H1 (cell line): Measurements from ENCODE around the gene ZCCHC9. TPM values are rescaled to one million over a fixed set of nuclear protein-coding genes. Genes with fewer than 3 reads are reported as not detected.

ENCODE experiments used
- CEBPB ChIP-seq: IDR thresholded peaks from 2 replicates; pipeline ENCODE4 v1.6.1; 2012; ENCODE audit warnings: low read depth, low read length
- CREB1 ChIP-seq: IDR thresholded peaks from 2 replicates; pipeline ENCODE4 v1.6.1; 2012; ENCODE audit warnings: inconsistent platforms
- CTBP2 ChIP-seq: IDR thresholded peaks from 2 replicates; pipeline ENCODE4 v1.7.0; 2011; ENCODE audit warnings: borderline replicate concordance, mild to moderate bottlenecking, moderate library complexity, mixed read lengths, low read length; ENCODE audit not compliant: insufficient read depth, insufficient read length
- EP300 ChIP-seq, 2 experiments: IDR thresholded peaks; 1 replicate in 1 of 2; 2 replicates in 1 of 2; pipeline ENCODE4 v1.6.1; 2011 to 2012; ENCODE audit warnings: low read depth in 2 of 2, low read length in 2 of 2, mild to moderate bottlenecking in 2 of 2, borderline replicate concordance in 1 of 2, inconsistent platforms in 1 of 2, moderate library complexity in 1 of 2
- SP1 ChIP-seq: IDR thresholded peaks from 2 replicates; pipeline ENCODE4 v1.6.1; 2011; ENCODE audit warnings: low read depth, low read length
- TEAD4 ChIP-seq: IDR thresholded peaks from 2 replicates; pipeline ENCODE4 v1.6.1; 2012; ENCODE audit warnings: low read depth, low read length, inconsistent platforms, mixed read lengths
- ZNF274 ChIP-seq: IDR thresholded peaks from 2 replicates; pipeline ENCODE4 v1.7.0; 2012; ENCODE audit warnings: low read length, borderline replicate concordance; ENCODE audit errors: extremely low read depth
- polyA plus RNA-seq, 7 experiments: library from polyadenylated mRNA; depleted of rRNA in 3 of 7; stranded (reverse) in 5 of 7; unstranded in 2 of 7; fragments of >200 nt in 5 of 7; fragments of 200-250 nt in 2 of 7; gene quantifications; 1 replicate in 5 of 7; 2 replicates in 1 of 7; 4 replicates in 1 of 7; pipeline versions ENCODE4 v1.2.1 to v1.2.3, GENCODE V29; 2011 to 2013; ENCODE audit warnings: missing spikeins in 2 of 7, mixed read lengths in 2 of 7
- total RNA-seq: library from RNA; stranded (reverse); fragmentation: NEBNext Ultra II Directional; extraction: Animal tissue kit (Norgen Biotek cat#: 25700); gene quantifications from 2 replicates; pipeline ENCODE4 v1.2.1, GENCODE V29; 2021
- TF ChIP-seq, protein P1 (sequence below): fragments of 300-600 bp; sonication (generic); IDR thresholded peaks from 2 replicates; pipeline ENCODE4 v1.7.1; 2012; ENCODE audit warnings: low read length, moderate library complexity, mild to moderate bottlenecking, inconsistent platforms; ENCODE audit not compliant: insufficient replicate concordance

Gene ZCCHC9
- total and polyA plus RNA-seq, 2 of the 8 experiments (the other 6 are each of a cell fraction or from before 2014, with no cell fraction given), result 10.9 to 33.6 TPM

DNA sequence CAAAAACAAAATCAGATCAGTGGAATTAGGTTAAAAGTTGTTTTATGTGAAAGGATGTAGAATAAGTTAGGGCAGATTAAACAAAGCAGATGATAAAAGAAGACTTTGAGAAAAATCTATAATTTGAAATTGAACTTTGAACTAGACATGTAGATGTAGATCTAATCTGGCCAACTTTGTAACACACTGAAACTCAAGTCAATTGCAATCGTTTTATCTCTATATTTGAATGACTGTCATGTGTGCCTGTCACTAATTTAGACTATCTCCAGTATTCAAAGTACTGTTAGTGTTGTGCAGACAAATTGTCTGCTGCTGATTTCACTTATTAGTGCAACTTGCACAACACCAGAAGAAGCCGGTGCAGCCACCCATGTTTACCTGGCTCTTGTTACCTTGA lies 52.7 kb downstream of the ZCCHC9 start (continued):
- TF ChIP-seq EP300 (IDR thresholded peaks at IDR 0.05; ENCODE audit: borderline replicate concordance in 1 of 2, low read depth in 2 of 2, low read length in 2 of 2), result no peak
- TF ChIP-seq SP1, result no peak
- TF ChIP-seq, protein P1, sequence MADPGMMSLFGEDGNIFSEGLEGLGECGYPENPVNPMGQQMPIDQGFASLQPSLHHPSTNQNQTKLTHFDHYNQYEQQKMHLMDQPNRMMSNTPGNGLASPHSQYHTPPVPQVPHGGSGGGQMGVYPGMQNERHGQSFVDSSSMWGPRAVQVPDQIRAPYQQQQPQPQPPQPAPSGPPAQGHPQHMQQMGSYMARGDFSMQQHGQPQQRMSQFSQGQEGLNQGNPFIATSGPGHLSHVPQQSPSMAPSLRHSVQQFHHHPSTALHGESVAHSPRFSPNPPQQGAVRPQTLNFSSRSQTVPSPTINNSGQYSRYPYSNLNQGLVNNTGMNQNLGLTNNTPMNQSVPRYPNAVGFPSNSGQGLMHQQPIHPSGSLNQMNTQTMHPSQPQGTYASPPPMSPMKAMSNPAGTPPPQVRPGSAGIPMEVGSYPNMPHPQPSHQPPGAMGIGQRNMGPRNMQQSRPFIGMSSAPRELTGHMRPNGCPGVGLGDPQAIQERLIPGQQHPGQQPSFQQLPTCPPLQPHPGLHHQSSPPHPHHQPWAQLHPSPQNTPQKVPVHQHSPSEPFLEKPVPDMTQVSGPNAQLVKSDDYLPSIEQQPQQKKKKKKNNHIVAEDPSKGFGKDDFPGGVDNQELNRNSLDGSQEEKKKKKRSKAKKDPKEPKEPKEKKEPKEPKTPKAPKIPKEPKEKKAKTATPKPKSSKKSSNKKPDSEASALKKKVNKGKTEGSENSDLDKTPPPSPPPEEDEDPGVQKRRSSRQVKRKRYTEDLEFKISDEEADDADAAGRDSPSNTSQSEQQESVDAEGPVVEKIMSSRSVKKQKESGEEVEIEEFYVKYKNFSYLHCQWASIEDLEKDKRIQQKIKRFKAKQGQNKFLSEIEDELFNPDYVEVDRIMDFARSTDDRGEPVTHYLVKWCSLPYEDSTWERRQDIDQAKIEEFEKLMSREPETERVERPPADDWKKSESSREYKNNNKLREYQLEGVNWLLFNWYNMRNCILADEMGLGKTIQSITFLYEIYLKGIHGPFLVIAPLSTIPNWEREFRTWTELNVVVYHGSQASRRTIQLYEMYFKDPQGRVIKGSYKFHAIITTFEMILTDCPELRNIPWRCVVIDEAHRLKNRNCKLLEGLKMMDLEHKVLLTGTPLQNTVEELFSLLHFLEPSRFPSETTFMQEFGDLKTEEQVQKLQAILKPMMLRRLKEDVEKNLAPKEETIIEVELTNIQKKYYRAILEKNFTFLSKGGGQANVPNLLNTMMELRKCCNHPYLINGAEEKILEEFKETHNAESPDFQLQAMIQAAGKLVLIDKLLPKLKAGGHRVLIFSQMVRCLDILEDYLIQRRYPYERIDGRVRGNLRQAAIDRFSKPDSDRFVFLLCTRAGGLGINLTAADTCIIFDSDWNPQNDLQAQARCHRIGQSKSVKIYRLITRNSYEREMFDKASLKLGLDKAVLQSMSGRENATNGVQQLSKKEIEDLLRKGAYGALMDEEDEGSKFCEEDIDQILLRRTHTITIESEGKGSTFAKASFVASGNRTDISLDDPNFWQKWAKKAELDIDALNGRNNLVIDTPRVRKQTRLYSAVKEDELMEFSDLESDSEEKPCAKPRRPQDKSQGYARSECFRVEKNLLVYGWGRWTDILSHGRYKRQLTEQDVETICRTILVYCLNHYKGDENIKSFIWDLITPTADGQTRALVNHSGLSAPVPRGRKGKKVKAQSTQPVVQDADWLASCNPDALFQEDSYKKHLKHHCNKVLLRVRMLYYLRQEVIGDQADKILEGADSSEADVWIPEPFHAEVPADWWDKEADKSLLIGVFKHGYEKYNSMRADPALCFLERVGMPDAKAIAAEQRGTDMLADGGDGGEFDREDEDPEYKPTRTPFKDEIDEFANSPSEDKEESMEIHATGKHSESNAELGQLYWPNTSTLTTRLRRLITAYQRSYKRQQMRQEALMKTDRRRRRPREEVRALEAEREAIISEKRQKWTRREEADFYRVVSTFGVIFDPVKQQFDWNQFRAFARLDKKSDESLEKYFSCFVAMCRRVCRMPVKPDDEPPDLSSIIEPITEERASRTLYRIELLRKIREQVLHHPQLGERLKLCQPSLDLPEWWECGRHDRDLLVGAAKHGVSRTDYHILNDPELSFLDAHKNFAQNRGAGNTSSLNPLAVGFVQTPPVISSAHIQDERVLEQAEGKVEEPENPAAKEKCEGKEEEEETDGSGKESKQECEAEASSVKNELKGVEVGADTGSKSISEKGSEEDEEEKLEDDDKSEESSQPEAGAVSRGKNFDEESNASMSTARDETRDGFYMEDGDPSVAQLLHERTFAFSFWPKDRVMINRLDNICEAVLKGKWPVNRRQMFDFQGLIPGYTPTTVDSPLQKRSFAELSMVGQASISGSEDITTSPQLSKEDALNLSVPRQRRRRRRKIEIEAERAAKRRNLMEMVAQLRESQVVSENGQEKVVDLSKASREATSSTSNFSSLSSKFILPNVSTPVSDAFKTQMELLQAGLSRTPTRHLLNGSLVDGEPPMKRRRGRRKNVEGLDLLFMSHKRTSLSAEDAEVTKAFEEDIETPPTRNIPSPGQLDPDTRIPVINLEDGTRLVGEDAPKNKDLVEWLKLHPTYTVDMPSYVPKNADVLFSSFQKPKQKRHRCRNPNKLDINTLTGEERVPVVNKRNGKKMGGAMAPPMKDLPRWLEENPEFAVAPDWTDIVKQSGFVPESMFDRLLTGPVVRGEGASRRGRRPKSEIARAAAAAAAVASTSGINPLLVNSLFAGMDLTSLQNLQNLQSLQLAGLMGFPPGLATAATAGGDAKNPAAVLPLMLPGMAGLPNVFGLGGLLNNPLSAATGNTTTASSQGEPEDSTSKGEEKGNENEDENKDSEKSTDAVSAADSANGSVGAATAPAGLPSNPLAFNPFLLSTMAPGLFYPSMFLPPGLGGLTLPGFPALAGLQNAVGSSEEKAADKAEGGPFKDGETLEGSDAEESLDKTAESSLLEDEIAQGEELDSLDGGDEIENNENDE, result no peak
- no peak for TF ChIP-seq ZNF274
- no peak for TF ChIP-seq TEAD4
- no peak for TF ChIP-seq CEBPB
- TF ChIP-seq CREB1, result no peak
- no peak for TF ChIP-seq CTBP2
